Endodermal cell (in vitro differentiated cells): ENCODE measurements around the gene PGLYRP1. TPM values are rescaled to one million over a fixed set of nuclear protein-coding genes. Genes with fewer than 3 reads are reported as not detected.
A peak's percentile ranks its signal among the peaks of the same experiment; 100 is the strongest.

ENCODE experiments used
- DNase-seq: peaks from one replicate; pipeline ENCODE4 v3.0.0-alpha.2; 2017
- H3K27ac ChIP-seq: 2 replicates; pipeline ENCODE4 v1.5.1; 2013; ENCODE audit warnings: mild to moderate bottlenecking, low read depth, low read length, moderate library complexity
- H3K27me3 ChIP-seq: 2 replicates; pipeline ENCODE4 v1.6.1; 2013; ENCODE audit warnings: mild to moderate bottlenecking, low read length, moderate library complexity; ENCODE audit not compliant: insufficient read depth, control insufficient read depth, poor library complexity, severe bottlenecking
- H3K36me3 ChIP-seq: 2 replicates; pipeline ENCODE4 v1.7.0; 2013; ENCODE audit warnings: mild to moderate bottlenecking, low read length, moderate library complexity; ENCODE audit not compliant: control insufficient read depth, insufficient read depth
- H3K4me1 ChIP-seq: one replicate; pipeline ENCODE4 v1.7.0; 2013; ENCODE audit warnings: low read length; ENCODE audit not compliant: control insufficient read depth, insufficient read depth
- H3K4me3 ChIP-seq: 2 replicates; pipeline ENCODE4 v1.5.1; 2013; ENCODE audit warnings: mild to moderate bottlenecking, low read length, moderate library complexity
- H3K9ac ChIP-seq: 2 replicates; pipeline ENCODE4 v1.6.1; 2013; ENCODE audit warnings: mild to moderate bottlenecking, low read length, moderate library complexity; ENCODE audit not compliant: poor library complexity, severe bottlenecking; ENCODE audit errors: extremely low read depth
- H3K9me3 ChIP-seq: 2 replicates; pipeline ENCODE4 v1.6.1; 2013; ENCODE audit warnings: mild to moderate bottlenecking, low read length, moderate library complexity; ENCODE audit not compliant: control insufficient read depth
- H3K27ac Mint-ChIP-seq: 2 replicates; pipeline ENCODE4 v1.8.0; 2020; ENCODE audit warnings: mixed read lengths
- H3K27me3 Mint-ChIP-seq: 2 replicates; pipeline ENCODE4 v1.8.0; 2021; ENCODE audit warnings: mild to moderate bottlenecking, mixed read lengths; ENCODE audit not compliant: insufficient read depth
- H3K36me3 Mint-ChIP-seq: 2 replicates; pipeline ENCODE4 v1.8.0; 2020; ENCODE audit warnings: low read depth, mixed read lengths
- H3K4me1 Mint-ChIP-seq: 2 replicates; pipeline ENCODE4 v1.8.0; 2020; ENCODE audit warnings: mixed read lengths
- H3K4me3 Mint-ChIP-seq: 2 replicates; pipeline ENCODE4 v1.8.0; 2020; ENCODE audit warnings: mild to moderate bottlenecking, moderate library complexity, mixed read lengths
- H3K9me3 Mint-ChIP-seq: 2 replicates; pipeline ENCODE4 v1.8.0; 2020; ENCODE audit warnings: mild to moderate bottlenecking, mixed read lengths
- WGBS, 2 experiments: methylation state at CpG; one replicate each; pipeline versions ENCODE4 v1.1.5 to v1.1.7; 2013; ENCODE audit warnings: missing lambda C conversion rate in 2 of 2, mixed read lengths in 1 of 2; ENCODE audit not compliant: insufficient coverage in 1 of 2, insufficient read length in 1 of 2; 5-methylcytosine and 5-hydroxymethylcytosine counted together
- total RNA-seq, 2 donors: library from RNA; stranded (reverse); fragmentation: NEBNext Ultra II Directional in 1 of 2; extraction: Animal tissue kit (Norgen Biotek cat#: 25700) in 1 of 2; gene quantifications; 2 replicates in 1 of 2; 3 replicates in 1 of 2; pipeline ENCODE4 v1.2.1, GENCODE V29; 2021
- TF ChIP-seq, protein P1 (sequence below): fragments of 200-600 bp; sonication (generic); conservative IDR thresholded peaks from 2 replicates; pipeline ENCODE4 v1.5.0; 2021; ENCODE audit warnings: antibody characterized with exemption, mild to moderate bottlenecking

PGLYRP1 gene
- total RNA-seq, 2 donors from 2014 or later, result not detected

DNA sequence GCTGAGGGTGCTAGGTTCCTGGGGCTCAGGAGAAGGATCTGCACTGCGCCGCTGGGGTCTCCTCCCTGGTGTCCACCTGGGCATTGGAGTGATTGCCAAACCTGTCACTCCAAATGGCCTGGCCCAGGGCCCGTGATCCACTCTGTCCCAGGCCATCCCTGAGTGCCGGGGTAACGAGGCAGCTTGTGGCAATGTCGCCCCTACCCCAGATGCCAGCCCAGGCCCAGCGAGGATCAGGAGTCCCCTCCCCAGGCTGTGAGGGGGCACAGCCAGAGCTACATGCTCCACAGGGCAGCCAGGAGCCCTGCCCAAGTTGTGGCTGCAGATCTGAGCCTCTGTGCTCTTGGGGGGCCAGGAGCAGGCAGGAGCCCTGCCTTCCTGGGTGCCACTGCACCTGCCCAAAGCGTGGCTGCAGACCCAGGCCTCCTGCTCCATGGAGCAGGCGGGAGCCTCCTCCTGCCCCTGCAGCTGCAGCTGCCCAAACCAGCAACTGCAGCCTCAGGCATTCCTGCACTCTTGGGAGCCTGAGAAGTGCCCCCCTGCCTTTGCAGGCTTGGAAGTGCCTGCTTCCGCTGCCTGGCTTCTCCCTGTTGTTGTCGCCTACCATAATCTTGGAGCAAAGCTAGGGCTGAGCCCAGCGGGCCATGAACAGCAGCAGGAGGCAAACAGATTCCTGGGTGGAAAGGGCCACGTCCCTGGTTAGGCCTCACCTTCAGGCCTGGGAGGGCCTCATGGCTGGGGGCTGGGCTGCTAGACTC, 13.3 kb upstream of the PGLYRP1 start:
- H3K9me3 ChIP-seq, result peaks cover 12% of the 10 kb centered on the region
- WGBS, 2 experiments, result 88 to 100% methylated on average over 7 to 13 of the region's 13 CpGs
- H3K9ac ChIP-seq, result no peak overlapping the region
- H3K4me1 ChIP-seq, result no peaks in the 10 kb centered on the region
- peaks cover 10% of the 10 kb centered on the region for H3K27me3 ChIP-seq
- H3K36me3 Mint-ChIP-seq, result no peaks in the 10 kb centered on the region
- H3K27me3 Mint-ChIP-seq, result peaks cover 50% of the 10 kb centered on the region
- TF ChIP-seq, protein P1, sequence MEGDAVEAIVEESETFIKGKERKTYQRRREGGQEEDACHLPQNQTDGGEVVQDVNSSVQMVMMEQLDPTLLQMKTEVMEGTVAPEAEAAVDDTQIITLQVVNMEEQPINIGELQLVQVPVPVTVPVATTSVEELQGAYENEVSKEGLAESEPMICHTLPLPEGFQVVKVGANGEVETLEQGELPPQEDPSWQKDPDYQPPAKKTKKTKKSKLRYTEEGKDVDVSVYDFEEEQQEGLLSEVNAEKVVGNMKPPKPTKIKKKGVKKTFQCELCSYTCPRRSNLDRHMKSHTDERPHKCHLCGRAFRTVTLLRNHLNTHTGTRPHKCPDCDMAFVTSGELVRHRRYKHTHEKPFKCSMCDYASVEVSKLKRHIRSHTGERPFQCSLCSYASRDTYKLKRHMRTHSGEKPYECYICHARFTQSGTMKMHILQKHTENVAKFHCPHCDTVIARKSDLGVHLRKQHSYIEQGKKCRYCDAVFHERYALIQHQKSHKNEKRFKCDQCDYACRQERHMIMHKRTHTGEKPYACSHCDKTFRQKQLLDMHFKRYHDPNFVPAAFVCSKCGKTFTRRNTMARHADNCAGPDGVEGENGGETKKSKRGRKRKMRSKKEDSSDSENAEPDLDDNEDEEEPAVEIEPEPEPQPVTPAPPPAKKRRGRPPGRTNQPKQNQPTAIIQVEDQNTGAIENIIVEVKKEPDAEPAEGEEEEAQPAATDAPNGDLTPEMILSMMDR, result no peak
- H3K27ac Mint-ChIP-seq, result no peak overlapping the region
- no peaks in the 10 kb centered on the region for H3K36me3 ChIP-seq
- H3K27ac ChIP-seq, result no peak overlapping the region
- H3K4me1 Mint-ChIP-seq, result peaks cover 2% of the 10 kb centered on the region
- peaks cover 10% of the 10 kb centered on the region for H3K9me3 Mint-ChIP-seq
- peak; percentile 43 for DNase-seq
- H3K4me3 Mint-ChIP-seq, result no peak overlapping the region
- H3K4me3 ChIP-seq, result no peak overlapping the region

DNA sequence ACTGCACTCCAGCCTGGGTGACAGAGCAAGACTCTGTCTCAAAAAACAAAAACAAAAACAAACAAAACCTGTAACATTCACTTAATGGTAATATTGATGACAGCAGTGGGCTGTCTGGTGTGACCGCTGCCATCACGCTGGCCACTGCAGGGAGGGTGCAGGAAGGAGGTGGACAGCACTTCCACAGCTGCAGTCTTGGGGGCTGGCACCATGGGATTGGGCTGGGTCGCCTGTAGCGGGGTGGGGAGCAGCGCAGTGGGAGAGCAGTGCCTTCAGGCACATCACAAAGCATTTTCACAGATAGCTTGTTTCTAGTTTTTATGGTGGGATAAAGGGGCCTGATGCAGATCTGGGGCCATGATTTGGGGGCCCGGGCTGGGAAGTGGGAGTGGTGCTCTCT, 12.7 kb upstream of the PGLYRP1 start:
- DNase-seq, result no peak
- Mint-ChIP-seq H3K4me3 (no peak overlapping the region), H3K36me3 (no peaks in the 10 kb centered on the region), H3K27ac (no peak overlapping the region), H3K4me1 (peaks cover 8% of the 10 kb centered on the region), H3K27me3 (peaks cover 50% of the 10 kb centered on the region), H3K9me3 (peaks cover 7% of the 10 kb centered on the region)
- no peak overlapping the region for H3K4me3 ChIP-seq
- H3K27ac ChIP-seq, result no peak overlapping the region
- no peaks in the 10 kb centered on the region for H3K4me1 ChIP-seq
- WGBS, 2 experiments, result 90 to 95% methylated on average over 2 to 6 of the region's 6 CpGs
- no peaks in the 10 kb centered on the region for H3K36me3 ChIP-seq
- TF ChIP-seq, protein P1, result no peak
- H3K9me3 ChIP-seq, result peaks cover 12% of the 10 kb centered on the region
- H3K9ac ChIP-seq, result no peak overlapping the region
- peaks cover 9% of the 10 kb centered on the region for H3K27me3 ChIP-seq

GRCh38 chr19:46033401-46033800, 10.5 kb upstream of the PGLYRP1 start:
- H3K9me3 ChIP-seq, result peaks cover 12% of the 10 kb centered on the region
- H3K9ac ChIP-seq, result no peak overlapping the region
- H3K27me3 ChIP-seq, result no peaks in the 10 kb centered on the region
- WGBS, 2 experiments, result 93 to 97% methylated on average over 10 to 11 of the region's 11 CpGs
- Mint-ChIP-seq H3K4me3 (no peak overlapping the region), H3K27me3 (peaks cover 49% of the 10 kb centered on the region), H3K9me3 (peaks cover 7% of the 10 kb centered on the region), H3K4me1 (peaks cover 10% of the 10 kb centered on the region), H3K36me3 (peaks cover 2% of the 10 kb centered on the region), H3K27ac (no peak overlapping the region)
- H3K27ac ChIP-seq, result no peak overlapping the region
- H3K4me1 ChIP-seq, result no peaks in the 10 kb centered on the region
- TF ChIP-seq, protein P1, result no peak
- no peak for DNase-seq
- H3K36me3 ChIP-seq, result no peaks in the 10 kb centered on the region
- no peak overlapping the region for H3K4me3 ChIP-seq
